HEK293 (cell line): ENCODE measurements around the gene MPPED1.
A peak's percentile ranks its signal among the peaks of the same experiment; 100 is the strongest.

Source experiments
- CTCF ChIA-PET: fragments of 350-600 bp; formaldehyde crosslinking; extraction: SDS; loops from one replicate; lab custom pipeline; 2021; ENCODE audit warnings: antibody characterized with exemption; lab: Yijun Ruan, JAX
- POLR2A ChIA-PET: fragments of 300-600 bp; formaldehyde crosslinking; extraction: SDS; loops from one replicate; lab custom pipeline; 2020; ENCODE audit warnings: antibody characterized with exemption, inconsistent platforms; lab: Yijun Ruan, JAX
- H3K27ac ChIP-seq: fragments of 200-500 bp; sonication (Bioruptor generic); 2 replicates; pipeline ENCODE4 v1.5.1; 2014; ENCODE audit warnings: low read depth, low read length, control low read depth, inconsistent platforms; ENCODE audit errors: extremely low read depth
- H3K36me3 ChIP-seq, 2 experiments: fragments of 200-500 bp in 1 of 2; sonication (Bioruptor generic) in 1 of 2; 1 replicate in 1 of 2; 2 replicates in 1 of 2; pipeline ENCODE4 v1.5.1; 2014 to 2017; ENCODE audit warnings: inconsistent platforms in 2 of 2, low read length in 2 of 2; ENCODE audit not compliant: control insufficient read depth in 2 of 2, insufficient read depth in 1 of 2
- H3K4me1 ChIP-seq: fragments of 200-500 bp; sonication (Bioruptor generic); 2 replicates; pipeline ENCODE4 v1.5.1; 2014; ENCODE audit warnings: mild to moderate bottlenecking, low read length, inconsistent platforms; ENCODE audit not compliant: control insufficient read depth, insufficient read depth
- H3K4me3 ChIP-seq: 2 replicates; pipeline ENCODE4 v1.5.1; 2011; ENCODE audit warnings: low read depth, mild to moderate bottlenecking, control low read depth, low read length, moderate library complexity
- H3K9me3 ChIP-seq: fragments of 200-500 bp; sonication (Bioruptor generic); 2 replicates; pipeline ENCODE4 v1.5.1; 2014; ENCODE audit warnings: low read depth, low read length, inconsistent platforms; ENCODE audit not compliant: control insufficient read depth, insufficient read depth
- ATF2 ChIP-seq: fragments of 450-650 bp; formaldehyde crosslinking; IDR thresholded peaks from 2 replicates; pipeline ENCODE4 v1.5.1; 2016; ENCODE audit warnings: missing biosample characterization, missing genetic modification characterization, low read depth
- EGR2 ChIP-seq: fragments of 450-650 bp; formaldehyde crosslinking; IDR thresholded peaks from 2 replicates; pipeline ENCODE4 v1.5.1; 2016; ENCODE audit warnings: low read depth, missing biosample characterization, missing genetic modification characterization
- GLI4 ChIP-seq: fragments of 450-650 bp; formaldehyde crosslinking; IDR thresholded peaks from 2 replicates; pipeline ENCODE4 v1.5.1; 2016; ENCODE audit warnings: missing biosample characterization, missing genetic modification characterization
- GLIS1 ChIP-seq: fragments of 450-650 bp; formaldehyde crosslinking; IDR thresholded peaks from 2 replicates; pipeline ENCODE4 v1.5.1; 2016; ENCODE audit warnings: missing biosample characterization, missing genetic modification characterization
- GLIS2 ChIP-seq: fragments of 450-650 bp; formaldehyde crosslinking; IDR thresholded peaks from 2 replicates; pipeline ENCODE4 v1.5.1; 2016; ENCODE audit warnings: missing biosample characterization, missing genetic modification characterization
- HOXC10 ChIP-seq: sonication (generic); formaldehyde crosslinking; IDR thresholded peaks from 2 replicates; pipeline ENCODE4 v1.8.1; 2023; ENCODE audit warnings: mild to moderate bottlenecking, missing genetic modification reagents
- KLF7 ChIP-seq: fragments of 450-650 bp; formaldehyde crosslinking; IDR thresholded peaks from 2 replicates; pipeline ENCODE4 v1.5.1; 2016; ENCODE audit warnings: missing biosample characterization, missing genetic modification characterization, borderline replicate concordance
- KLF9 ChIP-seq: fragments of 450-650 bp; formaldehyde crosslinking; IDR thresholded peaks from 2 replicates; pipeline ENCODE4 v1.5.1; 2016; ENCODE audit warnings: missing biosample characterization, missing genetic modification characterization, low read depth
- PRDM2 ChIP-seq: fragments of 450-650 bp; formaldehyde crosslinking; IDR thresholded peaks from 2 replicates; pipeline ENCODE4 v1.5.1; 2016; ENCODE audit warnings: missing biosample characterization, missing genetic modification characterization, borderline replicate concordance
- SCRT2 ChIP-seq: fragments of 450-650 bp; formaldehyde crosslinking; IDR thresholded peaks from 2 replicates; pipeline ENCODE4 v1.5.1; 2016; ENCODE audit warnings: missing biosample characterization, missing genetic modification characterization
- YY2 ChIP-seq: fragments of 450-650 bp; formaldehyde crosslinking; IDR thresholded peaks from 2 replicates; pipeline ENCODE4 v1.5.1; 2016; ENCODE audit warnings: missing biosample characterization, missing genetic modification characterization
- ZFHX2 ChIP-seq: fragments of 450-650 bp; formaldehyde crosslinking; conservative IDR thresholded peaks from 2 replicates; pipeline ENCODE4 v1.5.1; 2016; ENCODE audit warnings: missing biosample characterization, missing genetic modification characterization
- ZIC2 ChIP-seq: fragments of 450-650 bp; formaldehyde crosslinking; IDR thresholded peaks from 2 replicates; pipeline ENCODE4 v1.5.1; 2016; ENCODE audit warnings: missing biosample characterization, missing genetic modification characterization
- ZNF121 ChIP-seq: fragments of 450-650 bp; formaldehyde crosslinking; IDR thresholded peaks from 2 replicates; pipeline ENCODE4 v1.5.1; 2016; ENCODE audit warnings: missing biosample characterization, missing genetic modification characterization
- ZNF132 ChIP-seq: fragments of 450-650 bp; formaldehyde crosslinking; IDR thresholded peaks from 2 replicates; pipeline ENCODE4 v1.5.1; 2017; ENCODE audit warnings: missing biosample characterization, missing genetic modification characterization, borderline replicate concordance
- ZNF140 ChIP-seq: fragments of 450-650 bp; formaldehyde crosslinking; IDR thresholded peaks from 2 replicates; pipeline ENCODE4 v1.5.1; 2016; ENCODE audit warnings: missing biosample characterization, missing genetic modification characterization
- ZNF354C ChIP-seq: fragments of 450-650 bp; formaldehyde crosslinking; IDR thresholded peaks from 2 replicates; pipeline ENCODE4 v1.5.1; 2016; ENCODE audit warnings: missing biosample characterization, missing genetic modification characterization, low read depth, borderline replicate concordance
- ZNF555 ChIP-seq: fragments of 450-650 bp; formaldehyde crosslinking; conservative IDR thresholded peaks from 2 replicates; pipeline ENCODE4 v1.5.1; 2017; ENCODE audit warnings: missing biosample characterization, mild to moderate bottlenecking, missing genetic modification characterization, inconsistent platforms
- ZNF626 ChIP-seq: fragments of 450-650 bp; sonication (Bioruptor Pico); formaldehyde crosslinking; IDR thresholded peaks from 2 replicates; pipeline ENCODE4 v1.5.1; 2018; ENCODE audit warnings: missing biosample characterization, missing genetic modification characterization, inconsistent platforms
- ZSCAN23 ChIP-seq: fragments of 450-650 bp; formaldehyde crosslinking; IDR thresholded peaks from 2 replicates; pipeline ENCODE4 v1.5.1; 2016; ENCODE audit warnings: missing biosample characterization, missing genetic modification characterization
- ZSCAN30 ChIP-seq: fragments of 450-650 bp; IDR thresholded peaks from 2 replicates; pipeline ENCODE4 v1.5.1; 2018; ENCODE audit warnings: missing biosample characterization, mild to moderate bottlenecking, missing genetic modification characterization, moderate library complexity
- ZXDB ChIP-seq: fragments of 450-650 bp; formaldehyde crosslinking; IDR thresholded peaks from 2 replicates; pipeline ENCODE4 v1.5.1; 2016; ENCODE audit warnings: missing biosample characterization, missing genetic modification characterization
- TF ChIP-seq, protein P1 (sequence below): fragments of 450-650 bp; formaldehyde crosslinking; IDR thresholded peaks from 2 replicates; pipeline ENCODE4 v1.5.1; 2016; ENCODE audit warnings: missing biosample characterization, missing genetic modification characterization

The MPPED1 gene

DNA sequence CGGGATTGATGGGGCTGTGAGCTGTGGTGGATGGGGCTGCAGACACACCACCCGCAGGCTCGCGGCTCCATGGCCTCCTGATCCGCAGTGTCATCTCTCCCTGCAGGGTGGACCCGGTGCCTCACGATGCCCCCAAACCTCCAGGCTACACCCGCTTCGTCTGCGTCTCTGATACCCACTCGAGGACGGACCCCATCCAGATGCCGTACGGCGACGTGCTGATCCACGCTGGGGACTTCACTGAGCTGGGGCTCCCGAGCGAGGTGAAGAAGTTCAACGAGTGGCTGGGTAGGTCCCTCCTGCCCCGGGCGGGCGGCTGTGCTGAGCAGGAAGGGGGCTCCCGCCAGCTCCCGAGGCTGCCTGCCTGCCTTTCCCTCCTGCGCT, 23.1 kb downstream of the MPPED1 start (continued):
- no peak for TF ChIP-seq ATF2
- no peak for TF ChIP-seq KLF9 (tag by site-specific recombination)
- TF ChIP-seq ZNF626 (tag by site-specific recombination): no peak
- TF ChIP-seq ZSCAN23 (tag by site-specific recombination): no peak

DNA sequence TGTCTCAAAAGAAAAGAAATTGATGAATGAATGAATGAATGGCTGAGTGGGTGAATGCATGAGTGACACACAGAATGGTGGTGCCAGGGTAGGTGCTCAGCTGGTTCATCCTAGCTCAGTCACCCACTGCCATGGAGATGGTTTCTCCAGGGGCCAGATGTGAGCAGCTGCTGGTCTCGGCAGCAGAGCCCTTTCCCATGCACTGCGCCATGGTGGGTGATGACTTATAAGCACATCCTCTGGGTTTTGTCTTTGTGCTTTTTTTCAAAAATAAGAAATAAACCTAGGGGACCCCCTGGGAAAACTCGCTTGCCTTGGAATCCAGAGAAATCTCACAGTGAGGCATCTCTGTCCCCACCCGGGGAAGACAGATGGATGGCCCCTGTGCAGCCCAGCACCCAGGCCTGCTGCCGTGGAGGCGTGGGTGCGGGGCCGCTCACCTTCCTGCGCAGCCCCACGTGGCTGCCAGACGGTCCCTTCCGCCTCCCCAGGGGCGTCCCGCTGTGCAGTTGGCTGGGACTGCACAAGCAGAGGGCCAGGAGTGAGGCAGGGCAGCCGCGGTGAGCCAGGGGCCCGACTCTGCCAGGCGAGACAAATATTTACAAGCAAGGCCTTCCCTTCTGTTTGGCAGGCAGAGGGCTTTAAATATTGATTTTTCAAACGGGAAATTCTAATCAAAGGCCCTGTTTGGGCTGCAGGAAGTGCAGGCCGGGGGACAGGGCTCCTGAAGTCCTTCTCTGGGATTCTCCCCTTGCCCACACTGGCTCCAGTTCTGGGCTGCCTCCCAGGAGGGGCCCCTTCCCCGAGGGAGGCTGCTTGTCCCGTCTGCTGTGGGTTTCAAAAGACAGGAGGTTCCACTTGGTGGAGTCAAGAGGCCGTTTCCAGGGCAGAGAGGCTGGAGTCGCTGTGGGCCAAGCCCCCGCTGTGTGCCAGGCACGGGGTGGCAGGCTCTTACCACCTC, 24.3 kb downstream of the MPPED1 start:
- H3K9me3 ChIP-seq: no peaks in the 10 kb centered on the region
- POLR2A ChIA-PET: no interaction called here
- CTCF ChIA-PET: no interaction called here
- no peak overlapping the region for H3K27ac ChIP-seq
- no peaks in the 10 kb centered on the region for H3K36me3 ChIP-seq
- no peaks in the 10 kb centered on the region for H3K4me1 ChIP-seq
- TF ChIP-seq EGR2 (tag by site-specific recombination) (peak; percentile 42; the same call in 1 of the 2 replicates), ATF2 (no peak), ZIC2 (tag by site-specific recombination) (peak; percentile 67), ZNF121 (tag by site-specific recombination) (peak; percentile 3; the same call in 1 of the 2 replicates), ZFHX2 (peak; percentile 70), ZNF354C (tag by site-specific recombination) (no peak), GLIS1 (tag by site-specific recombination) (peak; percentile 36), GLIS2 (tag by site-specific recombination) (0 out of 2 replicates have a peak, but pooled peaks have one; percentile 22), GLI4 (tag by site-specific recombination) (no peak), ZNF132 (no peak)
- TF ChIP-seq, protein P1, sequence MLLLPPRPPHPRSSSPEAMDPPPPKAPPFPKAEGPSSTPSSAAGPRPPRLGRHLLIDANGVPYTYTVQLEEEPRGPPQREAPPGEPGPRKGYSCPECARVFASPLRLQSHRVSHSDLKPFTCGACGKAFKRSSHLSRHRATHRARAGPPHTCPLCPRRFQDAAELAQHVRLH (tag by site-specific recombination): no peak
- TF ChIP-seq, all 188 proteins: peak for 6
- no peak overlapping the region for H3K4me3 ChIP-seq

DNA sequence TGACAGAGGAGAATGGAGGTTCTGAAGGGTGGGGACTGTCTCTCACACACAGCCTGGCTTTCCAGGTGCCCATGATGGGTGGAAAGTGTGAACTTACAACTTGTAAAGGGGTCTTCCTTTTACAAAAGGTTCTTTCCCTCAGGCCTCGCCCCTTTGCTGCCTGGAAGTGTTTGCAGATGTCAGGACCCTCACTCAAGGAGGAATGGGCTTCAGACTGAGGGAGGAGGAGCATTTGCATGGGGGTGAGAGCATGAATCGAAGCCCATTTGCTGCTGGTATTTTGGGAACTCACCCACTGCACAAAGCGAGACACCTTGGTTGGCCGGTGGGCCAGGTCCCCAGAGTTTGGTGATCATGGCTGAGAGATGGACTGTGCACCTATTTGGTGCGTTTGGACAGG, 25.1 kb downstream of the MPPED1 start:
- ChIA-PET CTCF (interaction anchor here (1.0 kb wide), 1 partner anchor 24 kb away, joined by 3 read pairs; no protein-coding TSS in a partner anchor), POLR2A (no interaction called here)
- H3K4me1 ChIP-seq: no peaks in the 10 kb centered on the region
- H3K4me3 ChIP-seq: no peak overlapping the region
- no peaks in the 10 kb centered on the region for H3K36me3 ChIP-seq
- no peak overlapping the region for H3K27ac ChIP-seq
- H3K9me3 ChIP-seq: no peaks in the 10 kb centered on the region
- TF ChIP-seq PRDM2 (tag by site-specific recombination): no peak
- no peak for TF ChIP-seq YY2 (tag by site-specific recombination)
- TF ChIP-seq ZNF140: no peak
- no peak for TF ChIP-seq KLF7 (tag by site-specific recombination)
- TF ChIP-seq HOXC10 (CRISPR knock-in tag): no peak
- TF ChIP-seq ZSCAN30: no peak
- no peak for TF ChIP-seq ZXDB (tag by site-specific recombination)
- no peak for TF ChIP-seq SCRT2 (tag by site-specific recombination)
- TF ChIP-seq ZNF555: no peak
